Hypothalamus (tissue), 51 donors: ENCODE results near the gene TAGAP.
A peak's percentile ranks its signal among the peaks of the same experiment; 100 is the strongest.
"Not testable (repeated sequence)": the region's sequence is repeated elsewhere in the genome, so short reads cannot be mapped to it uniquely, and the experiment has no call there.

Experiments
- DNase-seq, 51 donors: peaks; one replicate each; lab custom pipeline; 2025; lab: John Stamatoyannopoulos, UW

The TAGAP gene

DNA sequence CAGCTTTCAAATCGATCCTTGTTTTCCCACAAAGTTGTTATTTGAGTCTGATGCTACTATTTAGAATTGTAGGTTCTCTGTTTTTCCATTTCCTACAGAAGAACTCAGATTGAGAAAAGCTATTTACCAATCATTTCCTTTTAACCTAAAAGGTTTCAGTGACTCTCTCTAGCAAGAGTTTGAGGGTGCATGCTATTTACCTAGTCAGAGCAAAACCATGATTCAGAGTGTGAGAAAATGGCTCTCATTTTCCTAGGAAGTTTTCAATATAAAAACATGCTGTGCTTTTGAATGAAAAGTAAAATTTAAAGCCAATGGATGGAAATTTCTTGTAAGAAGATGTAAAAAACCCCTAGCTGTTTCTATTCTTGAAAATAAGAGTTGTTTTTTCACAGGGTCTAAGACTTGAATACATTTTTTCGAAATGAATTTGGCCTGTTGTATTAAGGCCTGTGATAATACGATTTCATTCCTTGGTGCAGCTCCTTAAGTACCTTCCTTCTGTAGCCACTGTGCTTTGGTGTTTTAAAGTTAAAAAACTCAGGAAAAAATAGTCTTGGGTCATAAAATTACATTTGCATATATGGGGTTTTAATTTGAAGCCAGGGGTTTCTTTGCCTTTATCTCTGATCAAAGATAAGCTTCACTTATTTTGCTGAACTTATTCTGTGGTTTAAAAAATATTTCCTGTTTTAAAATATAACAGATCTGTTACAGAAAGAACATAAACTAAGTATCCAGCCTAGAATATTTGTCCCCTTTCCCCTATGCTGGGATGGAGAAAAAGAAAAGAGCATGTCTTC, 26.8 kb downstream of the TAGAP start:
- DNase-seq: no peak

DNA sequence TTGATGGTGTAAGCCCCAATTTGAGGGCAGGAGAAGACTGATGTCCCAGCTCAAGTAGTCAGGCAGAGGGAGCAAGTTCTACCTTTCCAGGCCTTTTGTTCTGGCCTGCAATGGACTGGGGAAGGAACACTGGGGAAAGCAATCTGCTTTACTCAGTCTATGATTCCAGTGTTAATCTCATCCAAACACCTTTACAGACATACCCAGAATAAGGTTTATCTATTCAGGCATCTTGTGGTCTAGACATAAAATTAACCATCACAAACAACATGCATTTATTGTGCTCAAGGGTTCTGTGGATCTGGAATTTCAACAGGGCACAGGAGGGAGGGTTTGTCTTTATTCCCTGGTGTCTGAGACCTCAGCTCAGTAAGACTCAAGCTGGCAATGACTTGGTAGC, 30.4 kb downstream of the TAGAP start:
- no peak for DNase-seq

DNA sequence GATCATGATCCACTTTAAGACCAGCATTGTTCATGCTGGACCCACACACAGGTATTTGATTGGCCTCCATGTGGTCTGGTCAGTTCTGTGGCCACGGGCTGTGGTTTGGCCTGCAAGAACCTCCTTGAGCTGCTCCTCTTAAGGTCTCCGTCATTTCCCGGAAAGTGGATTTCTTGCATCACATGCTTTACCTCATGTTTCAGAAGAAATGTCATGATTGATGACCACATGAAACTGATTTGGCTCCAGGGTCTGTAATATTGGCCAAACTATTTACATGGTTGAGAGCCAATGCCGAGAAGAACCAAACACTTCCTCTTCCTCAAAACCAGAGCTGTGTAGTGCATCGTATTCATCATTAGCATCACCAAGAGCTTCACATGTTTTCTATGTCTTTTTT, 31.6 kb downstream of the TAGAP start:
- DNase-seq: no peak

DNA sequence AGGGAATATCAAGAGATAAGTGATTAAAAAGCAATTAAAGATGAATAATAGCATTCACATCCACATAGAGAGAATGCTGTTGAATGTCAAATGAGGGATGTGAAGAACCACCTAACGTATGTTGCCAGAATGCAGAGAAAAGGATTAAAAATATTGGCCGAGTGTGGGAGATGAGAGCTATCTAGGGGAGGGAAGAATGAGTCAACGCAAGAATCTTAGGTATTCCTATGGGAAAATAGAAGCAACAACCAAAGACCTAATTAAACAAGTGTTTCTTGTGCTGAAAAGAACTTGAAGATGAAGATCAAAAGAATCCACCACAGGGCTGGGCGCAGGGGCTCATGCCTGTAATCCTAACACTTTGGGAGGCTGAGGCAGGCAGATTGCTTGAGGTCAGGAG, 32.6 kb downstream of the TAGAP start:
- no peak for DNase-seq

DNA sequence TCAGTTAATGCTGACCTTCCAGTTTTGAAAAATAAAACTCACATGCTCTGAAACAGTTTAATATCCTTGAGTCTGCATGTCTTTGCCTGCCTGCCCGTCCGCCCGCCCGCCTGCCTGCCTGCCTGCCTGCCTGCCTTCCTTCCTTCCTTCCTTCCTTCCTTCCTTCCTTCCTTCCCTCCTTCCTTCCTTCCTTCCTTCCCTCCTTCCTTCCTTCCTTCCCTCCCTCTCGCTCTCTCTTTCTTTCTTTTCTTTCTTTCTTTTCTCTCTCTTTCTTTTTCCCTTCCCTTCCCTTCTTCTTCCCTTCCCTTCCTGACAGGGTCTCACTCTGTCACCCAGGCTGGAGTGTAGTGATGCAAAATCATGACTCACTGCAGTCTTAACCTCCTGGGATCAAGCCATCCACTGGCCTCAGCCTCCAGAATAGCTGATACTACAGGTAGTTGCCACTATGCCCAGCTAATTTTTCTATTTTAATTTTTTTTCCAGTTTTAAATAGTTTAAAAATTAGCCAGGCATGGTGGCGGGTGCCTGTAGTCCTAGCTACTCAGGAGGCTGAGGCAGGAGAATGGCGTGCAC, 34.7 kb downstream of the TAGAP start:
- DNase-seq: not testable (repeated sequence)

DNA sequence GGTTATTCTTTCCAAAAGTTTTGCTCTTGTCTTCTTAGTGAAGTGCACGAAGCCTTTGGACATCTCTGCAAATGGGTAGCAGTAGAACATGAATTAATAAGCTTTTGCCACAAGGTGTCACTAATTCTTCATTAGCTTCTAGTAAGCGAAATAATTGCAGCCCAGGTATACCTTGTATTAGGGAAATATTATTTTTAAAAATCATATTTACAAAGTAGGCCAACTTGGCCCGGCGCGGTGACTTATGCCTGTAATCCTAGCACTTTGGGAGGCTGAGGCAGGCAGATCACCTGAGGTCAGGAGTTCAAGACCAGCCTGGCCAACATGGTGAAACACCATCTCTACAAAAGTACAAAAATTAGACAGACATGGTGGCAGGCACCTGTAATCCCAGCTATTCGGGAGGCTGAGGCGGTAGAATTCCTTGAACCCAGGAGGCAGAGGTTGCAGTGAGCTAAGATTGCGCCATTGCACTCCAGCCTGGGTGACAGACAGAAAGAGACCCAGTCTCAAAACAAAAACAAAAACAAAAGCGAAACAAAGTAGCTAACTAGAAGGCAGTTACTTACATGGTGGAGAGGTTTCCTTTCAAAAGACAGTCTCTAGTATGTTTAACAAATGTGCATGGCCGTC, 36.0 kb downstream of the TAGAP start:
- no peak for DNase-seq

DNA sequence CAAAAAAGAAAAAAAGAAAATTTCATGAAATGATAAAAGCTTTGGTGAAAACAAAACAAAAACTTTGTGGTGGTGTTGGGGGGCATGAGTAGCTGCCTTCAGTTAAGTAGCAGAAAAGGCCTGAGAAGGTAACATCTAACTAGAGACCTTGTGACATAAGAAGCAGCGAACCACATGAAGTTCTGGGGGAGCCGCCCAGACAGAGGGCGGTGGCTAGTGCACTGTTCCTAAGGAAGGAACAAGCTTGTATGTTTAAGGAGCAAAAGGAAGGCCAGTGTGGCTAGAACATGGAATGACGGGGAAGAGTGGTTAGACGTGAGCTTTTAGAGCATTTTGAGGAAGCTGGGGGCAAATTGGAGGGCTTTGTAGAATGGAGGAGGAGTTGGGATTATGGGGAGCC, 37.3 kb downstream of the TAGAP start:
- no peak for DNase-seq

DNA sequence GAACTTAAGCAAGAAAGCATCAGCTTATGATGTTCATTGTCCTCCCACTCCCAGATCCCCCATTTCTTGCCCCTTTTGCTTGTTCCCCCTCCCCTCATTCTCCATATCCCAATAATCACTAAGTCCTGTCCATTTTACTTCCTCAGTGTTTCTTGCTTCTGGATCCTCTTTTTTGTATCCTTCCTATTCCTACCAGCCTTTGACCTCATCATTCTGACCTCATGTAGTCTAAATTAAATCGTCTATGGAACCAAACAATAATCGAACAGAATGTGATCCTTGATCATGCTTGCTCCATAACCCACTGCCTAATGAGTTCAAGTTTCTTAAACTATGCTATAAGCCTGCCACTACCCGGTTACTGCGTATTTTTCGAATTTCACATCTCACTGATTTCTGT, 39.4 kb downstream of the TAGAP start:
- DNase-seq: no peak

DNA sequence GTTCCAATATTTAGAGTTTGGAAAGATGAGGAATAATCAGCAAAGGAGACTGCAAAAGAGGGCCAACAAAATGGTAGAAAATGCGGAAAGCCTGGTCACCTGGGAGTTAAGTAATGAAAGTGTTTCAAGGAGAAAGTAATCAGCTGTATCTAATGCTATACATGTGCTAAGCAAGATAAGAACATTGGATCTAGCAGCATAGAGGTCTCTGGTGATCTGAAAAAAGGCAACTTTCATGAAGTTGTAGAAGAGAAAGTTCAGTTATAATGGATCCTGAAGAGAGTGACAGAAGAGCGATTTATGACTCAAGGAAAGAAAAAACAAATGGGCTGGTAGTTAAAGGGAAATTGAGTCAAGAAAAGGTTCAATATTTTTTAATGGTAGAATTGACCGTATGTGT, 40.2 kb downstream of the TAGAP start:
- DNase-seq: no peak

DNA sequence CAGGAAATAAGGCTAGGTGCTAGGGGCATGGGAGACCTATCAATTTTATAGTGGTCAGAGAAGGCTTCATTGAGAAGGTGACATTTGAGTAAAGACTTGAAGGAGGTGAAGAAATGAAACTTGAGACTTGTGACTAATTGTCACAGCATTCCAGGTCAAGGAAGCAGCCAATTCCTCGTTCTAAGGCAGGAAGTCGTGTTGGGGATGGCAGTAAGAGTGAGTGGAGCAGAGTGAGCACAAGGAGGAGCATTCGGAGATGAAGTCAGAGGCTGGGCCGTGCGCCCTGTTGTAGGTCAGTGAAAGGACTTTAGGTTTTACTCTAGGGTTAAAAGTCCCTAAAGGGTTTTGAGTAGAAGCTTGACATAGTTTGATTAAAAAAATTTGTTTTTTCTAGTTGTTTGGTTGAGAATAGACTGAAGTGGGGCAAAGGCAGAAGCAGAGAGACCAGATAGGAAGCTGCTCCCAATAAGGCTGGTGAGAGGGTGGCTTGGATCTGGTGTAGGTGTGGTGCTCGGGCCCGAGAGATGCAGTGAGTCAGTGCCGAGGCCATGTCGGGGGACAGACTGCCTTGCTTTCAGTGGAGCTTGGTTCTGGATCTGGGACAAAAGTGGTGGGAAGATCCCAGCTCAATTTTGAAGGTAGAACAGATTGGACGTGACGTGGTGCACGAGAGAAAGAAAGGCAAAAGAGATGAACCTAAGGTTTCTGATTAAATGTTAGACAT, 42.2 kb downstream of the TAGAP start:
- DNase-seq: peak in 1 of 51 donors; percentile 25

DNA sequence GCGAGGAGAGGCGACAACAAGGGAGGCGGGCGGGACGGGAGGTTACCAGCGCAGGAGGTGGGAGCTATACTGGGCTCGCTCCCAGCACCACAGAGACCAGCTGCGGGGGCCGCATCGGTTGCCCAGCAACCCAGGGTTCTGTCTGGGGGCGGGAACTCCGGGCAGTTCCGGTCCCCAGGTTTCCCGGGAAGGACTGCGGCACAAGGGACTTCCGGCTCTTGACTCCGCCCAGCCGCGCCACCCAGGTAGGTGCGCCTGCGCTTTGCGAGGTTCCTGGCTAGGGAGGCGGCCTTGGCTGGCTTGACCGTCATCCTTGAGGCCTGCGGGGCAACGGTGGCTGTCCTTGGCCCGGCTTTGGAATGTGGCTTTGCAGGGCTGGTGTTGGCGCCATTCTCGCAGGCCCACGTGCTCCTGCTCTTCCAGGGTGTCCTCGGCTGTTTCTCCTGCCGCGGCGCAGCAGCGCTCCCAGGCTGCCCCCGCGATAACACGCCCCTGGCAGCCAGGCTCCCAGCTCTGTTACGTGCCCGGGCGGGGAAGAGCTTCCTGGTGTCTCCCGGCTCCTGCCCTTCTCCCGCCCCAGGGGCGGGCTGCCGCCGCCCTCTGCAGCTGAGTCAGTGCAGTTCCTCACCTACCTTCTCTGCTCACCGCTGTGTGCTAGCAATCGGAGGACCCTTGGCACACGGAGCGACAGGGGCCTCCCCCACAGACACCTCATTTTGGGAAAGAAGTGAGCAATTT, 45.0 kb downstream of the TAGAP start, which contains the start of gene RSPH3:
TSS of gene RSPH3 (minus strand) at position 537 of the 738 bp plus-strand sequence. CDS start 652 bp downstream, outside the sequence.
- peak; percentile 46 to 92 (median 82) for DNase-seq

DNA sequence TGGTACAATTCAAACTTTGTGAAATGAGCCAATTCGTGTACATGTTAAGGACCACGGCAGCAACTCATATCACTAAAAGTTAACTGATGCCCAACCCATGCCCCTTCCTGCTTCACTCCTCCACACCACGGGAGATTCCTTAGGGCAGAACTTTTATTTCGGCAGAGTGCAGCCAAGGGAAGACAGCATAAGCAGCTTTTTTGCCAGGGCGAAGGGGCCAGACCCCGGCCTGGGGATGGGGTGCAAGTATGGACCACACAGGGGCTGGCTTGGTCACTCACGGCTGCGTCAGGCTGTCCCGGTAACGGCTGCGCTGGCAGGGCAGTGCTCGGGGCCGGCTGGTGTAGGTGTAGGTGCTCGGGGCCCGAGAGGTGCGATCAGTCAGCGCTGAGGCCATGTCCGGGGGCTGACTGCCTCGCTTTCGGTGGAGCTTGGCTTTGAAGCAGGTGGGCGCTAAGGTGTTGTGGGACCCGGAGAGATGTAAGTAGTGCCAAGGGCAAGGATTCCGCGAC, 45.6 kb downstream of the TAGAP start:
- DNase-seq: peak in 9 of 51 donors; percentile 28 to 72 (median 52)

DNA sequence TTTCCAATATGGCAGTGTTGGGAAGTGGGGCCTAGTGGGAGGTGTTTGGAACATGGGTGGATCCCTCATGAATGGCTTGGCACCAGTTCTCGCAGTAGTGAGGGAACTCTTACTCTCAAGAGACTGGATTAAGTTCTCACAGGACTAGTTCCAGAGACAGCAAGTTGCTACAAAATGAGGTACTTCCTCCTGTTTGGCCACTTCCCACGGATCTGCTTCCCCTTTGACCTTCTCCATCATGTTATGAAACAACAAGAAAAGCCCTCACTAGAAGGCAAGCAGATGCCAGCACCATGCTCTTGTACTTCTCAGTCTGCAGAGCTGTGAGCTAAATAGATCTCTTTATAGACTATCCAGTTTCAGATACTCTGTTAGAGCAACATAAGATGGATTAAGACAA, 47.9 kb downstream of the TAGAP start:
- no peak for DNase-seq

DNA sequence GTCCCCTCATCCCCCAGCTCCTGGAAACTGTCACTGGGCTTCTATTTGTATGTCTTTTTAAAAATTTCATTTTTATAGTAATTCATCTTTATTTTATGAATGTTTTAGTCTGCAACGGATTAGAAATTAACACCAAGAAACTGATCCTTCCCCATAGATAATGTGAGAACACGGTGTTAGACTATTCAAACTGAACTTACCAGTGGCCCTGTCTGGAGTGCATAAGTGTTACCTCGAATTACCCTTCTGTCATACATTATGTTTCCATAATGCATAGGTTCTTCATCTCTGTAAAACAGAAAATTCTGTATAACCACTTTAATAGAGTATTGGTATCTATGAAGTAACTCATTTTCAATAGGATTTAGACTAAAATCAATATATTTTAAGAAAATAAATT, 51.2 kb downstream of the TAGAP start:
- no peak for DNase-seq

DNA sequence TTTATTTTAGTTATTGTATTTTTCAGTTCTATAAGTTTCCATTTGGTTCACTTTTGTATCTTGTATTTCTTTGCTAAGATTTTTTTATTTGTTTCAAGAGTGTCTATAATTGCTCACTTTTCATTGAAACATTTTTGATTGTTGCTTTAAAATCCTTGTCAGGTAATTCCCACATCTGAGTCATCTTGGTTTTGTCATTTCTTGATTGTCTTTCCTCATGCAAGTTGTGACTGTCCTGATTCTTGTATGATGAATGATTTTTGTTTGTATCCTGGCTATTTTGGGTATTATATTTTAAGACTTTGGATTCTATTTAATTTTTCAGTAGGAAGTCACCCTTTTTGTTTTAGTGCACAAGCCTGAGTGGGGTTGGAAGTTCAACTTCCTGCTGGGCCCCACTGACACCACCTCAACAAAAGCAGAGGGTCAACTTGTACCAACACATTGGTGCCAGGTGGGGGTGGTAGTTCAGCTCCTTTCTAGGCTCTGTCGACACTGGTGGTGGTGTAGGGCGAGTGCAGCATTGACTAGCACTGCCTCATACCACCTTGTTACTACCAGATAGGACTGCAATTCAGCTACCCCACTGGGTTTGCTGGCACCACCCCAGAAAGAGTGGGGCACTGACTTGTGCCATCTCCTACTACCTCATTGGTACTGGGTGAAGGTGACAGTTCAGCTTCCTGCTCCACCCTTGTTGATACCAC, 53.6 kb downstream of the TAGAP start:
- DNase-seq: no peak

DNA sequence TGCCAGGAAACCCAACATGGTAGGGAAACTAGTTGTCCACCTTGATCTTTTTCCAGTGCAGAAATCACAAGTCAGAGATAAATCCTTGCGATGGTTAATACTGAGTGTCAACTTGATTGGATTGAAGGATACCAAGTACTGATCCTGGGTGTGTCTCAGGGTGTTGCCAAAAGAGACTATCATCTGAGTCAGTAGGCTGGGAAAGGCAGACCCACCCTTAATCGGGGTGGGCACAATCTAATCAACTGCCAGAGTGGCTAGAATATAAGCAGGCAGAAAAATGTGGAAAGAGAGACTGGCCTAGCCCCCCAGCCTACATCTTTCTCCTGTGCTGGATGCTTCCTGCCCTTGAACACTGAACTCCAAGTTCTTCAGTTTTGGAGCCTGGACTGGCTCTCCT, 55.1 kb downstream of the TAGAP start:
- DNase-seq: not testable (repeated sequence)

DNA sequence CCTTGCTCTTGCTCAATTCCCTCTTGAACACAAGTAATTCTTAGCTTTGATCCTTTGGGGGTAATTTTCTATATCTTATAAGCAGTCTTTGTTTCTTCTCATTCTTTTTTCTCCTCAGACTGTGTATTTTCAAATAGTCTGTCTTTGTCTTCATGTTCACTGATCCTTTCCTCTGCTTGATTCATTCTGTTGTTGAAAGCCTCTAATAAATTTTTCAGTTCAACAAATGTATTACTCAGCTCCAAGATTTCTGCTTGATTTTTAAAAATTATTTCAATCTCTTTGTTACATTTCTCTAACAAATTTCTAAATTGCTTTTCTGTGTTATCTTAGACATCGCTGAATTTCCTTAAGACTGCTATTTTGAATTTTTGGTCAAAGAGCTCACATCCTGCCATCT, 56.3 kb downstream of the TAGAP start:
- DNase-seq: no peak

DNA sequence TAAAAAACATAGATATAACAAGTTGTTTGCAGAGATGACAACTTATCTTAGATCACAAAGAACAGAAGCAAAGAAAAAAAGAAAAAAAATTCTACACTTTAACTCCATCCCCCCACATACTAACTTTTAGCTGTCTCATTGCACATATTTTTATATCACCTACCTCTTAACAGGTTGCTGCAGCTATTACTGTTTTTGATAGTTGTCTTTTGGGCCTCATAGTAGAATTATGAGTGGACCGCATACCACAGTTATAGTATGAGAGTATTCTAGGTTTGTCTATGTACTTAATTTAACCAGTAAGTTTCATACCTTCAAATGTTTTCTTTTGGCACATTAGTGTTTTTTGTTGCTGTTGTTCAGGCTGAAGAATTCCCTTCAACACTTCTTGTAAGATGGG, 57.1 kb downstream of the TAGAP start:
- DNase-seq: no peak
